ENCODE results near the gene CYFIP2. TPM values are rescaled to one million over a fixed set of nuclear protein-coding genes. Genes with fewer than 3 reads are reported as not detected.
A peak's percentile ranks its signal among the peaks of the same experiment; 100 is the strongest.

CYFIP2 gene
- total and polyA plus RNA-seq, 8 donors = 14.8 to 162 (median 24.4) TPM

DNA sequence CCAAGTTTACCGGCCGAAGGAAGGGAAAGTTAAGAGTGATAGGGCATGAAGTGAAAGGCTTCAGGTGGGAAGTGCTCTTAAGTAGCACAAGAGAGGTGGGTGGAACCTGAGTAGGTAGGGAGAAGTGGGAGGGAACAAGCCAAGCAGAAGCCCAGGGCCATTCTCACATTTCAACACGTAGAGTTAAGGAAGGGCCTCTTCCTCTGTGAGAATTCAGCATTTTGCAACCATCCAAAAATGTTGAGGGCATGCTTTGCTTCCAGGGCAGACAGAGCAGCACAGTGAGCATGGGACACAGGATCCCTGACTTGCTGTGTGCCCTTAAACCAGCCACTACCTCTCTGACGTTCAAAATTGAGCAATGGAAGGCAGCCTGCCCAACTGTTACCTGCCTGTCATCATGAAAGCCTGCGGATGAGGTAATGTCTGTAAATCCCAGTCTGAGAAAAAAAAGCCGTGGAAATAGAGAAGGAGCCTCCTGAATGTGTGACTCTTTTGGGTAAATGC lies 3.3 kb downstream of the CYFIP2 start:
- no peak overlapping the region for H3K4me3 ChIP-seq
- peaks cover 9 to 43% (median 28%) of the 10 kb centered on the region in 4 donors for H3K4me1 ChIP-seq
- H3K27ac ChIP-seq = peak overlapping the region in 3 of 5 donors; percentile 34 to 81 (median 36)
- 54 to 74% (median 59%) methylated on average over 6 of the region's 6 CpGs for WGBS, 5 donors
- peaks cover 0 to 8% (median 0%) of the 10 kb centered on the region in 3 donors for H3K27me3 ChIP-seq
- no peaks in the 10 kb centered on the region for H3K36me3 ChIP-seq
- TF ChIP-seq POLR2A (IDR thresholded peaks at IDR 0.05) (no peak), POLR2AphosphoS5 (IDR thresholded peaks at IDR 0.05) (peak in 1 of 3 donors; percentile 64)
- no peaks in the 10 kb centered on the region for H3K9me3 ChIP-seq
- intact Hi-C loops (cut with DNase I; ENCODE audit: low total_unique reads) = no loop called here
- peak in 1 of 2 donors; percentile 51 for DNase-seq

DNA sequence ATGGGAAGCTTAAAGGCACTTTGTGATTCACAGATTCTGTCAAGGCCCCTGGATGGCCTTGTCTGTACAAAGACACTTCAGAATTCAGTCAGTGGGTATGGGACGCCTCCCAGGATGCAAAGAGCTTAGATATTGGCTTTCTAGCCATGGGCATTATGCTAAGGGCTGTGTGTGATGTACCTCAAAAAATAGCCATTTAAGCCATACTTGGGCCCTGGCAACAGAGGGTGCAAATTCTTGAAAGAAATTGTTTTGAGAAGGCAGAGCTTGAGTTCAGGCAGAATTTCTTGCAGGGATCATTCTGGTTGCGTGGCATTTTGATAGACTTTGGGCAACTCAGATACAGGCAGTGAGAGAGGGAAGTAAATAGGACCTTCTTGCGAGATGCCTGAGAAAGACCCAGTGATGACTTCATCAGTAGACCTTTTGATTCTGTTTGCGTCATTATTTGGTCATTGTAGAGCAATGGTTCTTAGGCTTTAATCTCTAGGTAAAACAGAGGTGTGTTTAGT lies 3.9 kb downstream of the CYFIP2 start:
- TF ChIP-seq POLR2A (IDR thresholded peaks at IDR 0.05) (no peak), POLR2AphosphoS5 (IDR thresholded peaks at IDR 0.05) (no peak), EP300 (IDR thresholded peaks at IDR 0.05) (no peak), CTCF (IDR thresholded peaks at IDR 0.05) (no peak)
- intact Hi-C loops (cut with DNase I; ENCODE audit: low total_unique reads) = no loop called here
- WGBS, 5 donors = 68 to 88% (median 84%) methylated on average over 4 of the region's 4 CpGs
- Histone ChIP-seq H3K4me1 (peaks cover 9 to 40% (median 28%) of the 10 kb centered on the region in 4 donors), H3K4me3 (no peak overlapping the region), H3K27me3 (peaks cover 0 to 8% (median 0%) of the 10 kb centered on the region in 3 donors), H3K9me3 (no peaks in the 10 kb centered on the region), H3K36me3 (no peaks in the 10 kb centered on the region), H3K27ac (peak overlapping the region in 3 of 5 donors; percentile 34 to 81 (median 36))
- DNase-seq = no peak

DNA sequence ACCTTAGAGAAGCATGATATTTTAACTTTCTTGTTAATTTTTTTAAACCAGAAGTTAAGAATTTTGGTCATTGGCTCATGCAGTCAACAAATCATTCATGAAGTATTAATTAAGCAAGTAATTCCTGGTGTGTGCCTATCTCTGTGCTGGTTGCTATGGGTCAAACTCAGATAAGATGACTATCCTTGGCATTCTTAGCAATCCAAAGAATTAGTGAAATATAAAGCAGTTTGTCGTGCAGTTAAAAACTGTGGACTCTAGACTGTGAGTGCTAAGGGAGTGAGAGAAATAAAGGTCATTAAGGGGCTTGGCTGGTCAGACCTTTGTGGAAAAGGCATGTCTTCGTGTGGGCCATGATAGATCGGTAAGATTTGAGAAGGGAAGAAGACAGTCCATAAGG lies 4.8 kb downstream of the CYFIP2 start:
- no peaks in the 10 kb centered on the region for H3K36me3 ChIP-seq
- peaks cover 5 to 34% (median 21%) of the 10 kb centered on the region in 4 donors for H3K4me1 ChIP-seq
- 64 to 77% (median 73%) methylated on average over 3 of the region's 3 CpGs for WGBS, 5 donors
- TF ChIP-seq CTCF (IDR thresholded peaks at IDR 0.05) = no peak
- TF ChIP-seq POLR2AphosphoS5 (IDR thresholded peaks at IDR 0.05) = no peak
- no peak for TF ChIP-seq EP300 (IDR thresholded peaks at IDR 0.05)
- TF ChIP-seq POLR2A (IDR thresholded peaks at IDR 0.05) = no peak
- peak overlapping the region in 4 of 5 donors; percentile 20 to 81 (median 52) for H3K27ac ChIP-seq
- DNase-seq = no peak
- H3K9me3 ChIP-seq = no peaks in the 10 kb centered on the region
- peaks cover 0 to 8% (median 0%) of the 10 kb centered on the region in 3 donors for H3K27me3 ChIP-seq
- no peak overlapping the region for H3K4me3 ChIP-seq
- intact Hi-C loops (cut with DNase I; ENCODE audit: low total_unique reads) = no loop called here

GRCh38 chr5:157271740-157272271 lies 5.9 kb downstream of the CYFIP2 start:
- Histone ChIP-seq H3K27ac (peak overlapping the region; percentile 28 to 81 (median 35)), H3K4me3 (no peak overlapping the region), H3K9me3 (no peaks in the 10 kb centered on the region), H3K27me3 (peaks cover 0 to under 1% (median 0%) of the 10 kb centered on the region in 3 donors), H3K36me3 (no peaks in the 10 kb centered on the region), H3K4me1 (peaks cover 0 to 29% (median 14%) of the 10 kb centered on the region in 4 donors)
- TF ChIP-seq CTCF (IDR thresholded peaks at IDR 0.05) (no peak), POLR2A (IDR thresholded peaks at IDR 0.05) (no peak), POLR2AphosphoS5 (IDR thresholded peaks at IDR 0.05) (peak in 1 of 3 donors; percentile 2)
- peak; percentile 54 to 84 for DNase-seq
- intact Hi-C loops (cut with DNase I; ENCODE audit: low total_unique reads) = no loop called here
- 67 to 79% (median 73%) methylated on average over 12 of the region's 12 CpGs for WGBS, 5 donors

GRCh38 chr5:157273131-157273556 lies 7.2 kb downstream of the CYFIP2 start:
- H3K36me3 ChIP-seq = no peaks in the 10 kb centered on the region
- peak overlapping the region; percentile 14 to 81 (median 32) for H3K27ac ChIP-seq
- intact Hi-C loops (cut with DNase I; ENCODE audit: low total_unique reads) = no loop called here
- no peak for DNase-seq
- no peaks in the 10 kb centered on the region for H3K9me3 ChIP-seq
- no peaks in the 10 kb centered on the region for H3K27me3 ChIP-seq
- 48 to 82% (median 59%) methylated on average over 1 of the region's 1 CpG for WGBS, 5 donors
- H3K4me3 ChIP-seq = no peak overlapping the region
- peaks cover 0 to 18% (median 8%) of the 10 kb centered on the region in 4 donors for H3K4me1 ChIP-seq
- TF ChIP-seq POLR2A (IDR thresholded peaks at IDR 0.05) = no peak
- TF ChIP-seq POLR2AphosphoS5 (IDR thresholded peaks at IDR 0.05) = no peak
- TF ChIP-seq EP300 (IDR thresholded peaks at IDR 0.05) = no peak
- no peak for TF ChIP-seq CTCF (IDR thresholded peaks at IDR 0.05)

All from stomach (tissue), 9 donors.